Measurements from ENCODE around the gene HTR2C.
"Not testable (repeated sequence)": the region's sequence is repeated elsewhere in the genome, so short reads cannot be mapped to it uniquely, and the experiment has no call there.

Gene HTR2C

DNA sequence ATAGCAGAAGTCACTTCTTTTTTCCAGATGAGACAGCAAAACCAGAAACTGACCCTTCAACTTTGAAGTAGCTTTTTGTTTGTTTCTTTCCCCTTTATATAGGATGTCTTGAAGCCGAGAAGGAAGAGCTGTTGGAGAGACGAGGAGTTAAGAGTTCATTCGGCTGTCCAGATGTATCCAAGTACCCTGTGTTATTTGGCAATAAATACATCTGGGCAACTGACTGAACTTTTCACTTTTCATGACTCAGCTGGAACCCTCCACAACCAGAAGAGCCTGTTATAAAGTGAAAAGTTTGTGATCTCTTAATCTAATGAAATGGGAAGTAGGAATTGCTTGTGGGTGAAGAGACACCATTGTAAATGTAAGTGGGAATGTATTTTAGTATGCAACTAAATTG, 131.2 kb downstream of the HTR2C start:
- no peak for DNase-seq

DNA sequence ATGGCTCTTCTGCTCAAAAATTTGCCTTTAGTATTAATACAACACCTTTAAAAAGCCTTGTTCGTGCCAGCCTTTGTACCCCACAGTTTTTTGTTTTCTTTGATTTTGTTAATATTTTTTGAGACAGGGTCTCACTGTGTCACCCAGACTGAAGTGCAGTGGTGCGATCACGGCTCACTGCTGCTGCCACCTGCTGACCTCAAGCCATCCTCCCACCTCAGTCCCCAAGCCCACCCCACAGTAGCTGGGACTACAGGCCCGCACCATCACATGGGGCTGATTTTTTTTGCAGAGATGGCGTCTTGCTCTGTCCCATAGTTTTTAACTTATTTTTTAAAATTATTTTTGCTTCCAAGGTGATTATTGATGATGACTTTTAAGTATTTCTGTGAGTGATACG, 134.0 kb downstream of the HTR2C start:
- no peak for DNase-seq

DNA sequence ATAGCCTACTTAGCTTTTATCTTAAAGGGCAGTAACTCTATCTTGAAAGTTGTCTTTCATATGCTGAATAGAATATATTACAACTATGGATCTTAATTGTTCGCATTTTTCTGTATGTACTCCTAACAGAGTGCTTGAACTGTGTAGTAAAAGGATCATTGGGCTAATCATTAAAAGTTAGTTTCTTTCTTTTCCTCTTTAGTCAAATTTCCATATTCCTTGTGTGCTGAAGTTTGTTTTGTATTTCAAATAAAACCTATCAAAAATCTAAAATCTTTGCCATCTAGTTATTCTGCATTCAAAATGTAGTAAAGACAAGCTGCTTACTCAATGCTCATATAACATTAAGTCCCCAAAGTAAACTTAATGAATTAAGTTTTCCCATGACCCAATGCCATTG, 182.7 kb downstream of the HTR2C start:
- no peak for DNase-seq

DNA sequence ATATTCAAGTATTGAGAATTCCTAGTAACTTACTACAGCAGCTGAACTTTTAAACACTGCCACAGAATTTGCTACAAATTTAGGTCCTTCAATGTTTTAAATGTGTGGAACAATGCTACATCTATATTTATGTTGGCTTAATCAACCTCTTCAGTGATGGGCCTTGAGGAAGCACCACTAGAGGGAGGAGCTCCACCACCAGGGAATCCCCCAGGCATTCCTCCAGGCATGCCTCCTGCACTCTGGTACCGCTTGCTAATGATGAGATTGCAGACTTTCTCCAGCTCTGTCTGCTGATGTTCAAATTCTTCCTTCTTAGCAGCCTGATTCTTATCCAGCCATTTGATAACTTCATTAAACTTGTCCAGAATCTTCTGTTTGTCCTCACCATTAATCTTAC, 190.8 kb downstream of the HTR2C start:
- DNase-seq, result no peak

DNA sequence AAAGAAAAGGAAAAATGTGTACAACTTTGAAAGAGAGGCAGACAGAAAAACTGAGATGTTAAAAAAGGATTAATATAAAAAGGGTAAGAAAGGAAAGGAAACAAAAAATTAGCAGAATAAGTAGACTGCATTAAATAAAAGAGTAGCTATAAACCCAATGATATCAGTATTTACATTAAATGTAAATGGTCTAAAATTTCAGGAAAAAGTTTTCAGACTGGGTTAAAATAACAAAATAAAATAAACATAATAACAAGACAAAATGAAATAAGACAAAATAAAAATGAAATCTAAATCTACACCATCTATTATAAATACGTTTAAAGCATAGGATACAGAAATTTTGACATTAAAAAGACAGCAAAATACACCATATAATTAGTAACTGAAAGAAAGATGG, 199.0 kb downstream of the HTR2C start:
- DNase-seq, result no peak

DNA sequence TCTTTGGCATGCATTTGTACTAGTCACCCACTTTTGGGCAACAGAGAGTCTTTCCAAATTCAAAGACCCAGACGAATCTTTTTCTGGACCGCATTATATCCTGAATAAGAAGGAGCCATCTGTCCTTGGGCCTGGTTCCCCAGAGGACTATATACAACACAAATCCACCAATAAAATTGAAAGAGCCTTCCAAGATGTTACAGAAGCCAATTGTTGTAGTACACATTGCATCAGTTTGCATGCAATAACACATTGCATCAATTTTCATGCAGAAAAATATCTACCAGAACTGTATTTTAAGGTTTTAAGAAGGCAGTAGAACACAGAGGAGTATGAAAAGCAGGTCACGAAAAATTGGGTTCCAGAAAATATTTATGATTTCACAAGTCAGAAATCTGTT, 203.2 kb downstream of the HTR2C start:
- DNase-seq, result no peak

DNA sequence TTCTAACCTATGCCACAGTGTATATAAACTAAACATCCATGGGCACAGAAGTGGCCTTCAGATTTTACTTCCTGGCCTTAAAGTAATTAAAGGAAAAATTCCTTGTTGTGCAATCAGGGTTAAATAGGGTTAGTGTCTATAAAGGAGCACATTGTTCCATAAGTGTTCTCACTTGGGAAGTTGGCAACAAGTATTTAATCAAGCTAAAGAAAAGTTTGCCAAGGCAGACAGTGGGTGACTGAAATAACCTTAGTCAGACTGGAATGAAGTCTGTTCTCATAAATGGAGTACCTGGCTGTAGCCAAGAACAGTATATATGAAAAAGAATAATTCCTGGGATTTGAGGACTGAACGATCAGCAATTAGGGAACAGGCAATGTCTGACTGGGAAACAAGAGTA, 213.6 kb downstream of the HTR2C start:
- DNase-seq, result no peak

DNA sequence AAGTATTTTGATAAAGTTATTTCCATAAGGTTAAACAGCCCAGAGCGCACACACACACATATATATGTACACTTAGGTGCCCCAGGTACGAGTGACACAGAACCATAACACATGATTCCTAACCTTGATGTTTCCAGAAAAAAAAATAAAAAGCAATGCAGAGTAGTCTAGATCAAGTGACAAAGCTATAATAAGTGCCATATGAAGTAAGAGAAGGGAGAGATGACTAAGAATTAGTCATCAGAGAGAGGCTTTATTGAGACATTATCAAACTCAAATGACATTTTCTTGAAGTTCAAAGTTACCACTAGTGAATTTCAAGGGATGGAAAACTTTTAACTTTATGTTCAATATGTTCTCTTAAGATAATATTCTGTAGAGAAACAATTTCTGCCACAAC, 215.0 kb downstream of the HTR2C start:
- DNase-seq, result peak; percentile 44

DNA sequence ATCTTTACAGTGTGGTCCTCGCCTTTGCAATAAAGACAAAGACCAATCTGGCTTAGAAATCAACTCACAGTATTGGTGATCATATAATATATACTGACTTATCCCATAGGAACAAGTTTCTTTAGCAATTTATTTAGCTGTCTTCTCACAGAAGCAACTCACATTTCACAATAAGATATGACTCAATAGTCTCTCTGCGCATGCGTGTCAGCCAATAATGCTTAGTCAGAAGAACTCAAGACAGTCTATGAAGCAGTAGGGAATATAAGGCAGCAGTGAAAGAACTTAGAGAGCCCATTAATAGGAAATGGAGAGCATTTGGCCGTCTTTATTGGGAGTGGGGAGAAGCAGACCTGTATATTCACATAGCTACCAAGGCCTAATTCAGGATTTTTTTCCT, 216.8 kb downstream of the HTR2C start:
- no peak for DNase-seq

DNA sequence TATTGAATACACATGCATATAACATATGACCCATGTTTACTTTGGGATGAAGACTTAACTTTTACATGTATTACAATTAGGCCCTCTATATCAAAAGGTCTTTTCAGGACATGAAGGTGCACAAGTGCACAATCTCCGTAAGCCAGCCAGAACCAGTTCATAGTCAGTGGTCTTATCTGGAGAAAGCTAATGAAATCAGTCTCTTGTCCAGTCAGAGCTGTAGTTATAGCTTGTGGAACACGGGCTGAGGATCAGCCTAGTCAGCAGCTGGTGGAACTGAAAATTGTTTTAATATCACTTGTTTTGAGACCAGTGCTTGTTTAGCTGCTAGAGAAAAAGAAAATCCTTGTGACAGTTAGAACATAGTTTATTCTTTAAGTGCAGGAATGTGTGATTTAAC, 235.6 kb downstream of the HTR2C start:
- no peak for DNase-seq

DNA sequence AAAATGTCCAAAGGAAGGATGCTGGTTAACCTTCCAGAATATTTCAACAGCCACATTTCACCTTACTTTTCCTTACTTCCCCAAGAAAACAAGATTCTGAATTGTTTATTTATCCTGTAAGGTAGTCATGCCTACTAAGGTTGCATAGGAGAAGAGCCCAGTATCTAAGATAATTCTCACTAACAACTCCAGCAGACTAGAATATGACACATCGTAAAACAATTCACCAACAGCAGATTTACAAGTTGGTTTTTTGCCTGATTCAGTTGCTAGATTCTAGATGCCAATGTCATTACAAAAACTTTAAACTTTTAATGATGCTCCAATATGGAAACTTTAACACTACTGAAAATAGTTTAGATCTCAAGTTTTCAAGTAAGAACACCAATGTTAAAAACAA, 257.2 kb downstream of the HTR2C start:
- no peak for DNase-seq

DNA sequence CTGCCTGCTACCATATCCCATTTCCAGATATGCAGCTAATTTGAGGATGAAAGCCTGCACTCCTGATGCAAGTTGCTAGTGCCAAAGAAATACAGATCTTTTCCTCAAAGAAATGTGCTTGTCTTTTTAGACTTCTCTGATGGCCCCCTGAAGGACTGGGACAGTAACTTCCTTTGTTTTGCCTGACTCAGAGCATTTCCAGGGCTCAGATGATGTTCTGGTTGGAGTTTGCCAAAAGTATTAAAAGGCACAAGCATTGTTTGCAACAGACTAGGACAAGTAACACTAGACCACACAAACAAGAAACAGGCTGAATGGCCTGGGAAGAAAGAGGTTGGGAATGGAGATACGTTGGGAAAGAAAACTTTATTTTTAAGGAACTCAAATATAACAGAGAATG, 258.3 kb downstream of the HTR2C start:
- DNase-seq, result no peak

DNA sequence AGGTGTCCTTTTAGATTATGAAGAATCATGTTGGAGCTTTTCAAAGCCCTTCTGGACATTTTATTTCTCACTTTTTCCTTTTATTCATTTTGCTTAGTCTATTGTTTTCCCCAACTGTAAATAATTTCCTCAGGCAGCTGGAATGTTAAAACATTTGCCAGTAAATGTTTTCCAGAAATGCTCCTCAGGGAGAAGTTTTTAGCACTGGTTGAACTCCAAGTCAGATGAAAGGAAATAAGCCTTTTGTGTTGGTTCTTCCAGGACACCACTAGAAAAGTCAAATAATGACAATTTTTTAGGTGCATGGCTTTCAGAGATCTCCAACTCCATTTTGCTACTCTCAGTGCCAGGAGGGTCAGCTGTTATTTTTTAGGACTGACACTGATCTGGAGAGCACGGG, 305.6 kb downstream of the HTR2C start:
- DNase-seq, result no peak

DNA sequence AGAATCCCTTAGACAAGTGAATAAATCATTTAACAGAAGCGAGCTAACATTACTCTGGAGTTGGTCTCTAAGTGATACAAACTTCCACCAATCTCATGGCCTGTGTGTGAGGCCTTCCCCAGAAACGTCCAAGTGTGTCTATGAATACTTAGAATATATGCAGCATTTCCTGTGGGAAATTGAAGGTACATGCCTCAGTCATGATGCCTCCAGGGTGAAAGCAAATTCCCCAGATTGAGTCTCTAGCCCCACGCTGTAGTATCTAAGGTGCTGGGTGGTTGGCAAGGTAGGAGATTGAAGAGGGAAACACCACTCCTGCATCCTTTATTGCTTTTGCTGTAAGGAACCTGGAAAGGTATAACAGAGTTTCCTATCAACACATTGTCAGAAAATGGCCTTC, 319.7 kb downstream of the HTR2C start:
- DNase-seq, result no peak

DNA sequence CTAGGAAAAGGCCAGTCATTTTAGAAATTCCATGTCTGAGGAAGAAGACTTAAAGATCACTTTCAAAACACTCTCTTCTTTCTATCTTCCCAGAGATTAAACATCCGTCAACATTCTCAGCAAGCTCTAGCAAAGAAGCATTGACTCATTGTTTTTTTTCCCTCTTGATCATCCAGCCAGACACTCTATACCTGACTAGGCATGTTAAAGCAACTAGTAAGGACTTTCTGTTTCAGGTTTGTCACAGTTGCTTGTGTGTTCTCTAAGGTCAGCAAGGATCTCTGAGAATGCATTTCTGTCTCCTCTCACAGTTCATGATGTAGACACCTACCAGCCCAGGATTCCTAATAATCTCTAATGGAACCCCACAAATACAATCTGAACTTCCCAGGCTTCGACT, 321.4 kb downstream of the HTR2C start:
- peak; percentile 12 for DNase-seq

DNA sequence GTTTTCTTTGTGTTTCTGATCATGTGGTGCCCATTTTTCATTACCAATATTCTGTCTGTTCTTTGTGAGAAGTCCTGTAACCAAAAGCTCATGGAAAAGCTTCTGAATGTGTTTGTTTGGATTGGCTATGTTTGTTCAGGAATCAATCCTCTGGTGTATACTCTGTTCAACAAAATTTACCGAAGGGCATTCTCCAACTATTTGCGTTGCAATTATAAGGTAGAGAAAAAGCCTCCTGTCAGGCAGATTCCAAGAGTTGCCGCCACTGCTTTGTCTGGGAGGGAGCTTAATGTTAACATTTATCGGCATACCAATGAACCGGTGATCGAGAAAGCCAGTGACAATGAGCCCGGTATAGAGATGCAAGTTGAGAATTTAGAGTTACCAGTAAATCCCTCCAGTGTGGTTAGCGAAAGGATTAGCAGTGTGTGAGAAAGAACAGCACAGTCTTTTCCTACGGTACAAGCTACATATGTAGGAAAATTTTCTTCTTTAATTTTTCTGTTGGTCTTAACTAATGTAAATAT, 323.2 kb downstream of the HTR2C start:
- peak; percentile 9 for DNase-seq

DNA sequence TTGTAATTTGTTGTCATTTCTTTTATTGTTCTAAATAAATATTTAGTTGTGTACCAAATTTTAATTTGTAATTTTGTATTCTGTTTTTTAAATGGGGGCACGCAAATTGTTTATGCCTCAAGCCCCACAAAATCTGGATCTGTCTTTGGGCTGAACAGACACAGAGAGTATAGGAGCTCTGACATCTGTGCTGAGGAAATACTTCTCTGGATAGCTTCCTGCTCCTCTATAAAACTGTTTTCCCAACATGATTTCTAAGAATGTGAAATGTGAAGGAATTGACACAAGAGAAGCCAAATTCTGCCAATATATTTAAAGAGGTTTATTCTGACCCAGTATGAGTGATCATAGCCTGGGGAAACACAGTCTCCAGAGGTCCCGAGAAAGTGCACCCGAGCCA, 340.5 kb downstream of the HTR2C start:
- no peak for DNase-seq

DNA sequence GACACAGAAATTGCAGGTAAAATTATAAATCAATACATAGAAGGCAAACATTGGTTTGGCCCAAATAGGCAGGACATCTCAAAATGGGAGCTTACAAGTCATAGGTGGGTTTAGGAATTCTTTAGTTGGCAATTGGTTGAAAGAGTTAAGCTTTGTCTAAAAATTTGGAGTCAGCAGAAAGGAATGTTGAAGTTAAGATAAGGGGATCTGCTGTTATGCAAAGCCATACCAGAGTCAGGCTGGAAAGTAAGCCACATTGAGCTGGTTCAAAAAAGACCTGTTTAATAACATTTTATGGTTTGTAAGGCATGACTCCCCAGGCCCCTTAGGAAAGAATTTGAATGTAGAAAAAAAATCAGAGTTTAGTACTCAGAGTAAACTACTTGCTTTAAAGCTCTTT, 341.0 kb downstream of the HTR2C start:
- DNase-seq, result no peak

DNA sequence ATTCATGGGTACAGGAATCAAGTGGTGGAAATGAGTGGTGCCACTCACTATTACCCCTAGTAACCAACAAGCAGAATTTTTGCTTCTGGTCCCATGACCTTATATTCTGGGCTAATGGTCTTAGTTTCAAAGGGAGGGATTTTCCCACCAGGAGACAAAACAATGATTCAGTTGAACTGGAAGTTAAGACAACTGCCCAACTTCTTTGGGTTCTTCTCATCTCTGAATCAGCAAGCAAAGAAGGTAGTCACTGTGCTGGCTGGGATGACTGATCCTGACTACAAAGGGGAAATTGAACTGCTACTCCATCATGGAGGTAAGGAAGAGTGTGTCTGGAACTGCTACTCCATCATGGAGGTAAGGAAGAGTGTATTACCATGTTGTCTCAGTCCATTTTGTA, 346.3 kb downstream of the HTR2C start:
- DNase-seq, result no peak

DNA sequence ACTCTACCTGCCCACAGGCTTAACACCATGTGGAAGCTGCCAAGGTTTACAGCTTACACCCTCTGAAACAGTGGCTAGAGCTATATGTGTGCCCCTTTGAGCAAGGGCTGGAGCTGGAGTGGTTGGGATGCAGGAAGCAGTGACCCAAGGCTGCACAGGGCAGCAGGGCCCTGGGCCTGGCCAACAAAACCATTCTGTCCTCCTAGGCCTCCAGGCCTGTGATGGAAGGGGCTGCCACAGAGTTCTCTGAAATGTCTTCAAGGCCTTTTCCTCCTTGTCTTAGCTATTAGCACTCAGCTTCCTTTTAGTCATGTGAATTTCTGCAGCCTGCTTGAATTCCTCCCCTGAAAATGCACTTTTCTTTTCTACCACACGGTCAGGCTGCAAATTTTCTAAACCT, 348.7 kb downstream of the HTR2C start:
- DNase-seq, result no peak

DNA sequence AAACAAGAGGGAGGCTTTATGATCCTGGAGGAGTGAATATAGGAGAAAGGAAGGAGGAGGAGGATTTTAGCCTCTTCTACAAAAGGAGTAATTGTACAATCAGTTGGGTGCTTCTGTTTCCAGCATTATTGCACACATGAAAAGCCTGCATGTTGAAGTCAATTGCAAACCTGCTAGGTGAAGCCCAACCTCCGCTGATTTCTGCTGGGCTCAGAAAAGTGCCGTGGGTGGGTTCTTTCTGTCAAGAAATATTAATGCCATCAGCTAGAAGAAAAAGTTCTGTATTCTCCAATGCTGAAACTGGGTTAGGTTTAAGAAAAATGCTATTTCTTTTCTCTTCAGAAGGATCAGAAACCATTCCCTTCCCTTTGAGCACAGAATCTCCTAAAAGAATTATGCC, 349.4 kb downstream of the HTR2C start:
- not testable (repeated sequence) for DNase-seq

DNA sequence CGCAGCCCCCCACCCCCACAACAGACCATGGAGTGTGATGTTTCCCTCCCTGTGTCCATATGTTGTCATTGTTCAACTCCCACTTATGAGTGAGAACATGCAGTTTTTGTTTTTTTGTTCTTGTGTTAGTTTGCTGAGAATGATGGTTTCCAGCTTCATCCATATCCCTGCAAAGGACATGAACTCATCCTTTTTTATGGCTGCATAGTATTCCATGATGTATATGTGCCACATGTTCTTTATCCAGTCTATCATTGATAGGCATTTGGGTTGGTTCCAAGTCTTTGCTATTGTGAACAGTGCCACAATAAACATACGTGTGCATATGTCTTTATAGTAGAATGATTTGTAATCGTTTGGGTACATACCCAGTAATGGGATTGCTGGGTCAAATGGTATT, 353.2 kb downstream of the HTR2C start:
- DNase-seq, result not testable (repeated sequence)

DNA sequence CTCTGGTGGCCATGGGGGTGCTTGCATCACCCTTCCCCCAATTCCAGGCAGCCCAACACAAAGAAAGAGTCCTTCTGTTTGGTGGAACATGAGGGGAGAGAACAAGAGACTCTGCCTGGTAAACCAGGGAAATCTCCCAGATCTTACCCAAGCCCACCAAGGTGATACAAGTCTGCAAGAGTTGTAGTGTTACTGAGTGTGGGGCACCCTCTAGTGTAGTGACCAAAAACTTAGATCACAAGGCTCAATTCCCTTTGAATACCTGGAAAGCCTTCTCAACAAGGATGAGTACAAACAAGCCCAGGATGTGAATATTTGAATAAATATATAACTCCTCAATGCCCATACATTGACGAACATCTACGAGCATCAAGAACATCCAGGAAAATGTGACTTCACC, 368.8 kb downstream of the HTR2C start:
- DNase-seq, result no peak

All from DMS53 (cell line).